ENCODE data around the gene STMN3.

STMN3 gene

DNA sequence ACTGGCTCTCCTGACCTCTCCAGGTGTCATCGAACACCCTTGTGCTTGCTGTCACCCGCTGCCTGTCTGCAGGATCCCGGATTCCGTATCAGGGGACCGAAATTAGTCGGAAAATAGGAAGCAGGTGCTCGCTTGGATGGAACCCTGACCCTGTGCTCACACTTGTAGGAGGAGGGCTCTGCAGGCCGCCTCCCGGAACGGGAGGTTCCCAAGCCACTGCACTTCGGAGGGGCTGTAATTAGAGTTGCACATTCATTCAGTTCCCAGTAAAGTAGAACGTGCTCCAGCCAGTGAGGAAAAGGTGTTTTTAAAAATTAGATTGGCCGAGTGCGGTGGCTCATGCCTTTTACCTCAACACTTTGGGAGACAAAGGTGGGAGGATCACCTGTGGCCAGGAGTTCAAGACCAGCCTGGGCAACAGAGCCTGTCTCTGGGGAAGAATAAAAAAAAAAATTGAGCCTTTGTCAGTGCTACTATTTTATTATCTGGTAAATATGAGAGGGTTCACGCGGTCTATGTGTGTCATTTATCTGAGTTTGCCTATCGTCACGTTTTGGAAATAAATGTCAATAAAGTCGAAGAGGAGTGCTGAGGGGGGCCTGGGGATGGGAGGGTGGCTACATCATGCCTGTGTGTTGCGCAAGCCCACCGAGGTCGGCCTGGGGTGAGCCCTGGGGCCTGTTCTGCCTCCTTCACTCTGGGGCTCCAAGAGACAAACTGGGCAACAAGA, 24.8 kb downstream of the STMN3 start (continued):
- TF ChIP-seq, protein P1, sequence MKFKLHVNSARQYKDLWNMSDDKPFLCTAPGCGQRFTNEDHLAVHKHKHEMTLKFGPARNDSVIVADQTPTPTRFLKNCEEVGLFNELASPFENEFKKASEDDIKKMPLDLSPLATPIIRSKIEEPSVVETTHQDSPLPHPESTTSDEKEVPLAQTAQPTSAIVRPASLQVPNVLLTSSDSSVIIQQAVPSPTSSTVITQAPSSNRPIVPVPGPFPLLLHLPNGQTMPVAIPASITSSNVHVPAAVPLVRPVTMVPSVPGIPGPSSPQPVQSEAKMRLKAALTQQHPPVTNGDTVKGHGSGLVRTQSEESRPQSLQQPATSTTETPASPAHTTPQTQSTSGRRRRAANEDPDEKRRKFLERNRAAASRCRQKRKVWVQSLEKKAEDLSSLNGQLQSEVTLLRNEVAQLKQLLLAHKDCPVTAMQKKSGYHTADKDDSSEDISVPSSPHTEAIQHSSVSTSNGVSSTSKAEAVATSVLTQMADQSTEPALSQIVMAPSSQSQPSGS (tag by site-specific recombination; IDR thresholded peaks at IDR 0.05; ENCODE audit: low read depth) = no peak
- no peak for TF ChIP-seq HOXA7 (CRISPR knock-in tag; IDR thresholded peaks at IDR 0.05; ENCODE audit: borderline replicate concordance)
- no peak for TF ChIP-seq ZNF747 (tag by site-specific recombination; IDR thresholded peaks at IDR 0.05)
- TF ChIP-seq, protein P2, sequence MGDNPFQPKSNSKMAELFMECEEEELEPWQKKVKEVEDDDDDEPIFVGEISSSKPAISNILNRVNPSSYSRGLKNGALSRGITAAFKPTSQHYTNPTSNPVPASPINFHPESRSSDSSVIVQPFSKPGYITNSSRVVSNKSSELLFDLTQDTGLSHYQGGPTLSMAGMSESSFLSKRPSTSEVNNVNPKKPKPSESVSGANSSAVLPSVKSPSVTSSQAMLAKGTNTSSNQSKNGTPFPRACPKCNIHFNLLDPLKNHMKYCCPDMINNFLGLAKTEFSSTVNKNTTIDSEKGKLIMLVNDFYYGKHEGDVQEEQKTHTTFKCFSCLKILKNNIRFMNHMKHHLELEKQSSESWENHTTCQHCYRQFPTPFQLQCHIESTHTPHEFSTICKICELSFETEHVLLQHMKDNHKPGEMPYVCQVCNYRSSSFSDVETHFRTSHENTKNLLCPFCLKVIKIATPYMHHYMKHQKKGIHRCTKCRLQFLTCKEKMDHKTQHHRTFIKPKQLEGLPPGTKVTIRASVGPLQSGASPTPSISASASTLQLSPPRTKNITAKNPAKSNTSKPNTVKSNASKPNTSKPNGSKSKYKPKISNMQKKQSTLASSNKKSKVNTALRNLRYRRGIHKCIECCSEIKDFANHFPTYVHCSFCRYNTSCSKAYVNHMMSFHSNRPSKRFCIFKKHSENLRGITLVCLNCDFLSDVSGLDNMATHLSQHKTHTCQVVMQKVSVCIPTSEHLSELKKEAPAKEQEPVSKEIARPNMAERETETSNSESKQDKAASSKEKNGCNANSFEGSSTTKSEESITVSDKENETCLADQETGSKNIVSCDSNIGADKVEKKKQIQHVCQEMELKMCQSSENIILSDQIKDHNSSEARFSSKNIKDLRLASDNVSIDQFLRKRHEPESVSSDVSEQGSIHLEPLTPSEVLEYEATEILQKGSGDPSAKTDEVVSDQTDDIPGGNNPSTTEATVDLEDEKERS (tag by site-specific recombination; IDR thresholded peaks at IDR 0.05) = 0 out of 2 replicates have a peak, but pooled peaks have one; percentile 40
- no peak for TF ChIP-seq SALL2 (tag by site-specific recombination; IDR thresholded peaks at IDR 0.05; ENCODE audit: borderline replicate concordance)
- TF ChIP-seq, protein P3, sequence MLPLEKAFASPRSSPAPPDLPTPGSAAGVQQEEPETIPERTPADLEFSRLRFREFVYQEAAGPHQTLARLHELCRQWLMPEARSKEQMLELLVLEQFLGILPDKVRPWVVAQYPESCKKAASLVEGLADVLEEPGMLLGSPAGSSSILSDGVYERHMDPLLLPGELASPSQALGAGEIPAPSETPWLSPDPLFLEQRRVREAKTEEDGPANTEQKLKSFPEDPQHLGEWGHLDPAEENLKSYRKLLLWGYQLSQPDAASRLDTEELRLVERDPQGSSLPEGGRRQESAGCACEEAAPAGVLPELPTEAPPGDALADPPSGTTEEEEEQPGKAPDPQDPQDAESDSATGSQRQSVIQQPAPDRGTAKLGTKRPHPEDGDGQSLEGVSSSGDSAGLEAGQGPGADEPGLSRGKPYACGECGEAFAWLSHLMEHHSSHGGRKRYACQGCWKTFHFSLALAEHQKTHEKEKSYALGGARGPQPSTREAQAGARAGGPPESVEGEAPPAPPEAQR (tag by site-specific recombination; IDR thresholded peaks at IDR 0.05) = no peak; the same call in 1 of the 2 replicates
- TF ChIP-seq, protein P4, sequence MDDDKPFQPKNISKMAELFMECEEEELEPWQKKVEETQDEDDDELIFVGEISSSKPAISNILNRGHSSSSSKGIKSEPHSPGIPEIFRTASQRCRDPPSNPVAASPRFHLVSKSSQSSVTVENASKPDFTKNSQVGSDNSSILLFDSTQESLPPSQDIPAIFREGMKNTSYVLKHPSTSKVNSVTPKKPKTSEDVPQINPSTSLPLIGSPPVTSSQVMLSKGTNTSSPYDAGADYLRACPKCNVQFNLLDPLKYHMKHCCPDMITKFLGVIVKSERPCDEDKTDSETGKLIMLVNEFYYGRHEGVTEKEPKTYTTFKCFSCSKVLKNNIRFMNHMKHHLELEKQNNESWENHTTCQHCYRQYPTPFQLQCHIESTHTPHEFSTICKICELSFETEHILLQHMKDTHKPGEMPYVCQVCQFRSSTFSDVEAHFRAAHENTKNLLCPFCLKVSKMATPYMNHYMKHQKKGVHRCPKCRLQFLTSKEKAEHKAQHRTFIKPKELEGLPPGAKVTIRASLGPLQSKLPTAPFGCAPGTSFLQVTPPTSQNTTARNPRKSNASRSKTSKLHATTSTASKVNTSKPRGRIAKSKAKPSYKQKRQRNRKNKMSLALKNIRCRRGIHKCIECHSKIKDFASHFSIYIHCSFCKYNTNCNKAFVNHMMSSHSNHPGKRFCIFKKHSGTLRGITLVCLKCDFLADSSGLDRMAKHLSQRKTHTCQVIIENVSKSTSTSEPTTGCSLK (tag by site-specific recombination; IDR thresholded peaks at IDR 0.05) = no peak
- TF ChIP-seq, protein P5, sequence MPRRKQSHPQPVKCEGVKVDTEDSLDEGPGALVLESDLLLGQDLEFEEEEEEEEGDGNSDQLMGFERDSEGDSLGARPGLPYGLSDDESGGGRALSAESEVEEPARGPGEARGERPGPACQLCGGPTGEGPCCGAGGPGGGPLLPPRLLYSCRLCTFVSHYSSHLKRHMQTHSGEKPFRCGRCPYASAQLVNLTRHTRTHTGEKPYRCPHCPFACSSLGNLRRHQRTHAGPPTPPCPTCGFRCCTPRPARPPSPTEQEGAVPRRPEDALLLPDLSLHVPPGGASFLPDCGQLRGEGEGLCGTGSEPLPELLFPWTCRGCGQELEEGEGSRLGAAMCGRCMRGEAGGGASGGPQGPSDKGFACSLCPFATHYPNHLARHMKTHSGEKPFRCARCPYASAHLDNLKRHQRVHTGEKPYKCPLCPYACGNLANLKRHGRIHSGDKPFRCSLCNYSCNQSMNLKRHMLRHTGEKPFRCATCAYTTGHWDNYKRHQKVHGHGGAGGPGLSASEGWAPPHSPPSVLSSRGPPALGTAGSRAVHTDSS (tag by site-specific recombination; IDR thresholded peaks at IDR 0.05) = 0 out of 2 replicates have a peak, but pooled peaks have one; percentile 8
- no peak for TF ChIP-seq ZNF292 (tag by site-specific recombination; IDR thresholded peaks at IDR 0.05; ENCODE audit: borderline replicate concordance, low read depth)
- TF ChIP-seq KLF9 (tag by site-specific recombination; IDR thresholded peaks at IDR 0.05; ENCODE audit: low read depth) = peak; percentile 40; the same call in 1 of the 2 replicates
- TF ChIP-seq ZNF175 (tag by site-specific recombination; IDR thresholded peaks at IDR 0.05) = no peak
- peak; percentile 64; the same call in 1 of the 2 replicates for TF ChIP-seq OVOL3 (tag by site-specific recombination; IDR thresholded peaks at IDR 0.05)
- peak; percentile 90 for TF ChIP-seq ZBTB8A (tag by site-specific recombination; IDR thresholded peaks at IDR 0.05)
- TF ChIP-seq GFI1B (tag by site-specific recombination; IDR thresholded peaks at IDR 0.05) = no peak
- peak; percentile 71; the same call in 1 of the 2 replicates for TF ChIP-seq ZNF394 (tag by site-specific recombination; IDR thresholded peaks at IDR 0.05; ENCODE audit: borderline replicate concordance)
- TF ChIP-seq, protein P6, sequence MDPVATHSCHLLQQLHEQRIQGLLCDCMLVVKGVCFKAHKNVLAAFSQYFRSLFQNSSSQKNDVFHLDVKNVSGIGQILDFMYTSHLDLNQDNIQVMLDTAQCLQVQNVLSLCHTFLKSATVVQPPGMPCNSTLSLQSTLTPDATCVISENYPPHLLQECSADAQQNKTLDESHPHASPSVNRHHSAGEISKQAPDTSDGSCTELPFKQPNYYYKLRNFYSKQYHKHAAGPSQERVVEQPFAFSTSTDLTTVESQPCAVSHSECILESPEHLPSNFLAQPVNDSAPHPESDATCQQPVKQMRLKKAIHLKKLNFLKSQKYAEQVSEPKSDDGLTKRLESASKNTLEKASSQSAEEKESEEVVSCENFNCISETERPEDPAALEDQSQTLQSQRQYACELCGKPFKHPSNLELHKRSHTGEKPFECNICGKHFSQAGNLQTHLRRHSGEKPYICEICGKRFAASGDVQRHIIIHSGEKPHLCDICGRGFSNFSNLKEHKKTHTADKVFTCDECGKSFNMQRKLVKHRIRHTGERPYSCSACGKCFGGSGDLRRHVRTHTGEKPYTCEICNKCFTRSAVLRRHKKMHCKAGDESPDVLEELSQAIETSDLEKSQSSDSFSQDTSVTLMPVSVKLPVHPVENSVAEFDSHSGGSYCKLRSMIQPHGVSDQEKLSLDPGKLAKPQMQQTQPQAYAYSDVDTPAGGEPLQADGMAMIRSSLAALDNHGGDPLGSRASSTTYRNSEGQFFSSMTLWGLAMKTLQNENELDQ (tag by site-specific recombination; IDR thresholded peaks at IDR 0.05; ENCODE audit: low read depth) = no peak
- peak; percentile 30; the same call in 1 of the 2 replicates for TF ChIP-seq ZNF558 (tag by site-specific recombination; IDR thresholded peaks at IDR 0.05)
- TF ChIP-seq YY2 (tag by site-specific recombination; IDR thresholded peaks at IDR 0.05) = no peak
- TF ChIP-seq IKZF3 (tag by site-specific recombination; IDR thresholded peaks at IDR 0.05) = peak; percentile 96
- no peak for TF ChIP-seq ZNF544 (tag by site-specific recombination; IDR thresholded peaks at IDR 0.05)
- TF ChIP-seq, protein P7, sequence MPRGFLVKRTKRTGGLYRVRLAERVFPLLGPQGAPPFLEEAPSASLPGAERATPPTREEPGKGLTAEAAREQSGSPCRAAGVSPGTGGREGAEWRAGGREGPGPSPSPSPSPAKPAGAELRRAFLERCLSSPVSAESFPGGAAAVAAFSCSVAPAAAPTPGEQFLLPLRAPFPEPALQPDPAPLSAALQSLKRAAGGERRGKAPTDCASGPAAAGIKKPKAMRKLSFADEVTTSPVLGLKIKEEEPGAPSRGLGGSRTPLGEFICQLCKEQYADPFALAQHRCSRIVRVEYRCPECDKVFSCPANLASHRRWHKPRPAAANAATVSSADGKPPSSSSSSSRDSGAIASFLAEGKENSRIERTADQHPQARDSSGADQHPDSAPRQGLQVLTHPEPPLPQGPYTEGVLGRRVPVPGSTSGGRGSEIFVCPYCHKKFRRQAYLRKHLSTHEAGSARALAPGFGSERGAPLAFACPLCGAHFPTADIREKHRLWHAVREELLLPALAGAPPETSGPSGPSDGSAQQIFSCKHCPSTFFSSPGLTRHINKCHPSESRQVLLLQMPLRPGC (tag by site-specific recombination; IDR thresholded peaks at IDR 0.05) = peak; percentile 81
- TF ChIP-seq ZSCAN30 (tag by site-specific recombination; IDR thresholded peaks at IDR 0.05) = peak; percentile 98
- TF ChIP-seq EGR2 (tag by site-specific recombination; IDR thresholded peaks at IDR 0.05; ENCODE audit: low read depth) = 0 out of 2 replicates have a peak, but pooled peaks have one; percentile 26

All from HEK293 (cell line).